NCI-H69 (cell line): ENCODE measurements around the gene RANBP9.

Experiments used
- DNase-seq: peaks from one replicate; lab custom pipeline; 2025; lab: John Stamatoyannopoulos, UW

Gene RANBP9

GRCh38 chr6:13711733-13712598 is at the start of gene RANBP9:
TSS of gene RANBP9 (minus strand) at chr6:13711835. CDS start at chr6:13711505, 330 bp downstream.
- peak; percentile 99 for DNase-seq

GRCh38 chr6:13760307-13761304 is 49.0 kb upstream of the RANBP9 start:
- DNase-seq = no peak

GRCh38 chr6:13759025-13759424 is 47.4 kb upstream of the RANBP9 start:
- DNase-seq = no peak

GRCh38 chr6:13754644-13755043 is 43.0 kb upstream of the RANBP9 start:
- DNase-seq = no peak

GRCh38 chr6:13743736-13744127 is 32.1 kb upstream of the RANBP9 start:
- DNase-seq = no peak

DNA sequence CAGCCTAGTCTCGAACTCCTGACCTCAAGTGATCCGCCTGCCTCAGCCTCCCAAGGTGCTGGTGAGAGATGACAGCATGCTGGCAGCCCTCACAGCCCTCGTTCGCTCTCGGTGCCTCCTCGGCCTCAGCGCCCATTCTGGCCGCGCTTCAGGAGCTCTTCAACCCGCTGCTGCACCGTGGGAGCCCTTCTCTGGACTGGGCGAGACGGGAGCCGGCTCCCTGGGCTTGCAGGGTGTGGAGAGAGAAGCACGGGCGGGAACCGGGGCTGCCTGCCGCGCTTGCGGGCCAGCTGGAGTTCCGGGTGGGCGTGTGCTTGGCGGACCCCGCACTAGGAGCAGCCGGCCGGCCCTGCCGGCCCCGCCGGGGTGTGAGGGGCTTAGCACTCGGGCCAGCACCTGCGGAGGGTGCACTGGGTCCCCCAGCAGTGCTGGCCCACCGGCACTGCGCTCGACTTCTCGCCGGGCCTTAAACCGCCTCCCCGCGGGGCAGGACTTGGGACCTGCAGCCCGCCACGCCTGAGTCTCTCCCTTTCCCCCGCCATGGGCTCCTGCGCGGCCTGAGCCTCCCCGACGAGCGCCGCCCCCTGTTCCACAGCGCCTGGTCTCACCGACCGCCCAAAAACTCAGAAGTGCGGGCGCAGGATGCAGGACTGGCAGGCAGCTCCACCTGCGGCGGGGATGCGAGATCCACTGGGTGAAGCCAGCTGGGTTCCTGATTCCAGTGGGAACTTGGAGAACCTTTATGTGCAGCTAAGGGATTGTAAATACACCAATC is 31.5 kb upstream of the RANBP9 start:
- no peak for DNase-seq

DNA sequence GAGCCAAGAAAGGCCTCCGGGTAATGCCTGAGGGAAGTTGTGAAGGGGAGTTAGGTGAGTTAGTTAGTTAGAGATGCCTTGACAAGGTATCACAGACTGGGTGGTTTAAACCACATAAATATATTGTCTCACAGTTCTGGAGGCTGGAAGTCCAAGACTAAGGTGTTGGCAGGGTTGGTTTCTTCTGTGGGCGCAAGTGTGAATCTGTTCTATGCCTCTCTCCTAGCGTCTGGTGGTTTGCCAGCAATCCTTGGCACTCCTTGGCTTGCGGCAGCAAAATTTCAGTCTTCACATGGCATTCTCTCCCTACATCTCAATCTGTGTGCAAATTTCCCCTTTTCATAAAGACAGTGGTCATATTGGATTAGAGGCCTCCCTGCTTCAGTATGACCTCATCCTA is 29.7 kb upstream of the RANBP9 start:
- no peak for DNase-seq

DNA sequence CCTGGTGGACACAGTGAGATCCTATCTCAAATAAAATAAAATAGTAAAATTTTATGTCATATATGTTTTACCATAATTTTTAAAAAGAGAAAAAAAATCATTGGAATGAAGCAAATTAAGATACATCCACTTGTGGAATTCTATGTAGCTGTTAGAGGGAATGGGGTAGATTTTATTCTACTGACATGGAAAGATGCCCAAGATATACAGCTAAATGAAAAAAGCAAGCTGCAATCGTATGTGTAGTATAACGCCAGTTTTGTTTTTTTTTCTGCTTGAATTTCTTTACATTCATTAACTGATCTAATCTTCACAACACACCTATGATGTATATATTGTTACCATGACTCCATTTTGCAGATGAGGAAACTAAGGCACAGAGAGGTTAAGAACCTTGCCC is 23.4 kb upstream of the RANBP9 start:
- DNase-seq = no peak

DNA sequence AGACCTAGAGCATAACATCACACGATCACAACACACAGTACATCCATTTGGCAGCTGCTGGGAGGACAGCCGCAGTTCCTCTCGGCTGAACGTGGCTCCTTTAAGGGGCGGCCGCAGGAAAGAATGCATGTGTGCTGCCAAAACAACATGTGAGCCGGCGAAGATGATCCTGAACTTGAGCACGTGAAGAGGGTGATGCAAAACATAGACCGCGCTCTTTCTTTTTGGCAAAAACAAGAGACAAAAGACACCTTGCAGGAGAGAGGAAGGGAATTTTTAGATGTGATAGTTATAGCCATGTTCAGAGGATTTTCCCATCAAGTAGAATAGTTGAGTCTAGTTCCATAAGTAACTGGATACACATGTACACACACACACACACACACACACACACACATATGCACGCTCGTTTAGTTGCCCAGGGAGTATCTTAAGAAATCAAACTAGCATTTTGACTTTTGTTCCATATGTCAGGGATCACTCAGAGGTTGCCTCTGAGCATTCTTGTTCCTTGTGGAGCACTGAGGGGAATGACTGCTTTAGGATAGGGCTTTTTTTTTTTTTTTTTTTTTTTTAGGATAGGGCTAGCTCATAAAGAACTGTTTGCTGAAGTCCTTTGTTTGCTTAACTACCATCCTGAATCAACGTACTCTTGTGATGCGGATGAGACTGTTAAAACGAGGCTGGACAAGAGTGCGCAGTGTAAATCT is 21.7 kb upstream of the RANBP9 start:
- peak; percentile 74 for DNase-seq

GRCh38 chr6:13730704-13731103 is 19.1 kb upstream of the RANBP9 start:
- no peak for DNase-seq

DNA sequence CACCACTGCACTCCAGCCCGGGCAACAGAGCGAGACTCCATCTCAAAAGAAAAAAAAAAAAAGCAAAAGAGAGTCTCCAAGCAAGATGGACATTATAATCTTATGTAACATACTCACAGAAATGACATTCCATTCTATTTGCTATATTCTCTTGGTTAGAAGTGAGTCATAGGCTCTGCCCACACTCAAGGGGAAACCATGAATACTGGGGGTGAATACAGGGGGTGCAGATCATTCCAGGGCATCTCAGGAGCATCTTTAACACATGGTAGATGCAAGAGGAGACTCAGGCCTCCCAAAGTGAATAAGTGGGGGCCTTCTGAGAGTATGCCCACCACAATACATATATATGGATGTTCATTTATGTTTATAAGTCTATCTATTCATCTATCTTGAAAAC is 18.3 kb upstream of the RANBP9 start:
- DNase-seq = no peak

DNA sequence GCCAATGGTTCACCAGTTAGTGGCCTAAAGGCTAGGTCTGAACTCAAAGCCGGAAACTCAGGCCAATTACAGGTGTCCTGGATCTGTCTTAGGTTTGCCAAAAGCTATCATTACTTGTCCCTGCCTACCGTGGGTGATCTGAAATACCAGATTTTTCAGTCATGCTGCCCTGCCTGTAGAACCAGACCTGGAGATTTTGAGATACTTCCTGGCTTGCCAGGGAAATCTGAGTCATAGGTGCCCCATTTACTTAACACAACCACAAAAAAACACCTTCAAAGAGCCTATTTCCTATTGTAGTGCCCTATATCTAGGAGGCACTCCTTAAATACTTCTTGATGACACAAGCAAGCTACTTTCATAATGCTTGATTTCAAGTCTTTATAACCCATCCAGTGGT is 13.9 kb upstream of the RANBP9 start:
- DNase-seq = no peak

- no peak for DNase-seq
Measured at GRCh38 chr6:13725052-13725451, 13.4 kb upstream of the RANBP9 start.

- peak; percentile 15 for DNase-seq
Measured at GRCh38 chr6:13724182-13724581, 12.5 kb upstream of the RANBP9 start.

DNA sequence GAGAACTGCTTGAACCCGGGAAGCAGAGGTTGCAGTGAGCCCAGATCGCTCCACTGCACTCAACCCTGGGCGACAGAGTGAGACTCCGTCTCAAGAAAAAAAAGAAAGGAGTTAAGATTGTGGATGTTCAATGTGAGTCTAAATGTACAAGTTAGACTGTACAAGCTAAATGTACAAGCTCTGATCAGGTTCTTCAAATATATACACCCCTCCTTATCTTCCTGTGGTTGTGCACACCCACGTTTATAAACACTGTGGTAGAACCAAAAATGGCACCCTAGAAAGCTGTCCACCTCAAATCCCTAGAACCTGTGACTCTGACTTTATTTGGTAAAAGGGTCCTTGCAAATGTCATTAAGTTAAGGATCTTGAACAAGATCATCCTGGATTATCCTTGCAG is 11.2 kb upstream of the RANBP9 start:
- no peak for DNase-seq

GRCh38 chr6:13718123-13718458 is 6.5 kb upstream of the RANBP9 start:
- DNase-seq = no peak

DNA sequence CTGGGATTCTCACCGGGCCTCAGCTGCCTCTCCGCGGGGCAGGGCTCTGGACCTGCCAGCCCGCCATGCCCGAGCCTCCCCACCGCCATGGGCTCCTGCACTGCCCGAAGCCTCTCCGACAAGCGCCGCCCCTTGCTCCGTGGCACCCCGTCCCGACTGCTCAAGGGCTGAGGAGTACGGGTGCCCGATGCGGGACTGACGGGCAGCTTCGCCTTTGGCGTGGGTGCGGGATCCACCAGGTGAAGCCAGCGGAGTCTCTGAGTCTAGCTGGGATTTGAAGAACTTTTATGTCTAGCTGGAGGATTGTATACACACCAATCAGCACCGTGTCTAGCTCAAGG is 5.3 kb upstream of the RANBP9 start:
- DNase-seq = no peak

GRCh38 chr6:13716225-13716954 is 4.8 kb upstream of the RANBP9 start:
- DNase-seq = no peak

- DNase-seq = peak; percentile 11
Measured at GRCh38 chr6:13715444-13715883, 3.8 kb upstream of the RANBP9 start.

GRCh38 chr6:13712599-13712898 is 914 bp upstream of the RANBP9 start:
- DNase-seq = no peak

DNA sequence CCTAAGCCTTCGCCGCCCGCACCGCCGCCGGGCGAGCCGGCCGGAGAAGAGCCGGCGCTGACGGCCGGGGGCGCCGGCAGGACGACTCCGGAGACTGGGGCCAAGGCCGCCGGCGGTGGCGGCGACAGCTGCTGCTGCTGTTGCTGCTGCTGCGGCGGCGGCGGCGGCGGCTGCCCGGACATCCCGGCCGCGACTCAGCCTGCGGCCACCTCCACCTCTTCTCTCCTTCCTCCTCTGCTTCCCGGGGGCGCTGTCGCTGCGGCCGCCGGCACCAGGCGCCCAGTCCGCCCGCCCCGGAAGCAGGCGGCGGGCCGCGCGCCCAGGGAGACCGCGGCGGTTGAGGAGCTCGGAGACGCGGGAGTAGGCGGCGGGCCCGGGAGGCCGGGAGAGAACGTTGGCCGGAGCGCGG is 307 bp downstream of the RANBP9 start:
- DNase-seq = no peak
